ENCODE measurements around the gene DENND6A. TPM values are rescaled to one million over a fixed set of nuclear protein-coding genes. Genes with fewer than 3 reads are reported as not detected.

DENND6A gene
- total and polyA plus RNA-seq, 2 of the 13 experiments (the other 11 are each of a cell fraction or from before 2014, with no cell fraction given) = 9.4 to 11.1 TPM

- TF ChIP-seq EP300 (IDR thresholded peaks at IDR 0.05; ENCODE audit: low read depth in 2 of 2, low read length in 2 of 2) = no peak
- no peak for TF ChIP-seq EP300 (CRISPR knock-in tag; IDR thresholded peaks at IDR 0.05; ENCODE audit: borderline replicate concordance)
Measured at GRCh38 chr3:57658536-57658935, 34.3 kb downstream of the DENND6A start (continued).

DNA sequence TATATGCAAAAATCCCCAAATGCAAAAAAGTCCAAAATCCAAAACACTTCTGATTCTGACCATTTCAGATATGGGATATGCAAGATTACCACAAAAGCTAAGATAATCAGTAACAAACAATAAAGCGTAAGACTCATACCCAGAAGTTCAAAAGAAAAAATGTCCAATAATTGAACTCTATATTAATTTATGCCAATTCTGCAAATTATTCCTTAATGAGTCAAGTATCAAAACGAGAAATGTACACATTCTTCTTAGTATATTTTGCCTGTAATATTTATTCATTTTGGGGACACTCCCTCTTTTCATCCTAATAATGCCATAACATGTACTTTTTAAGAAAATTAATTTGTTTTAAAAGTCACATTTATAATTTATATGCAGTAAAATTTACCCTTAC, 37.1 kb downstream of the DENND6A start:
- intact Hi-C loops (cut with micrococcal nuclease; ENCODE audit: unreplicated experiment) (no loop called here), in situ Hi-C loops (cut with HindIII; ENCODE audit: extremely low pct_ligation_motif_present, low pct_unique_long_range_greater_than_20kb) (no loop called here)
- Histone ChIP-seq H4K20me1 (ENCODE audit: insufficient read depth, low read length) (no peaks in the 10 kb centered on the region), H3K9ac (ENCODE audit: insufficient read depth, low read depth, low read length) (no peak overlapping the region), H3K36me3 (replicated peaks in 1 of 2; ENCODE audit: control insufficient read depth in 1 of 2, insufficient read depth in 2 of 2, low read length in 2 of 2) (peaks cover 2 to 10% of the 10 kb centered on the region in 2 experiments; a peak in 3 of 5 replicates), H3K79me2 (ENCODE audit: insufficient read depth, low read length) (no peaks in the 10 kb centered on the region), H3K27ac (ENCODE audit: extremely low read length, insufficient read depth, low read length) (no peak overlapping the region), H3K9me3 (ENCODE audit: low read length) (no peaks in the 10 kb centered on the region), H3K27me3 (ENCODE audit: control insufficient read depth in 1 of 2, insufficient read depth in 2 of 2, low read length in 2 of 2) (no peaks in the 10 kb centered on the region), H3K4me2 (ENCODE audit: low read depth, low read length) (no peak overlapping the region), H2AFZ (ENCODE audit: low read length) (no peak overlapping the region), H3K4me3 (replicated peaks in 1 of 3; ENCODE audit: insufficient read depth in 1 of 3, low read depth in 2 of 3, low read length in 3 of 3) (no peak overlapping the region), H3K4me1 (ENCODE audit: insufficient read depth, low read length) (no peaks in the 10 kb centered on the region)
- ChIA-PET CTCF (ENCODE audit: low intra/inter-chr PET ratio, low total read pairs) (no interaction called here), POLR2A (no interaction called here)
- no peak for ATAC-seq
- no peak for FAIRE-seq
- BruUV-seq (replicated peaks) = no TSS peak
- no peak for DNase-seq (ENCODE audit: low spot score)
- WGBS (ENCODE audit: low lambda C conversion rate) = 94% methylated on average over 2 of the region's 2 CpGs
- TF ChIP-seq ZBTB21 (CRISPR knock-in tag; IDR thresholded peaks at IDR 0.05) = no peak
- peak; percentile 31 to 64; a peak in 2 of 4 replicates for TF ChIP-seq MAFK (conservative IDR thresholded peaks at IDR 0.05 in 1 of 2, IDR thresholded peaks at IDR 0.05 in 1 of 2; ENCODE audit: low read length in 2 of 2)
- peak; percentile 46; the same call in 1 of the 2 replicates for TF ChIP-seq MAFF (IDR thresholded peaks at IDR 0.05; ENCODE audit: low read depth, low read length)
- no peak for TF ChIP-seq NFKBIZ (CRISPR knock-in tag; IDR thresholded peaks at IDR 0.05)

GRCh38 chr3:57654267-57654666, 38.6 kb downstream of the DENND6A start:
- H3K27me3 ChIP-seq (ENCODE audit: control insufficient read depth in 1 of 2, insufficient read depth in 2 of 2, low read length in 2 of 2) = no peaks in the 10 kb centered on the region
- FAIRE-seq = no peak
- CTCF ChIA-PET (ENCODE audit: low intra/inter-chr PET ratio, low total read pairs) = no interaction called here
- ATAC-seq = no peak
- H3K79me2 ChIP-seq (ENCODE audit: insufficient read depth, low read length) = no peaks in the 10 kb centered on the region
- H3K36me3 ChIP-seq (replicated peaks in 1 of 2; ENCODE audit: control insufficient read depth in 1 of 2, insufficient read depth in 2 of 2, low read length in 2 of 2) = peaks cover 0 to 8% of the 10 kb centered on the region in 2 experiments; a peak in 3 of 5 replicates
- in situ Hi-C loops (cut with HindIII; ENCODE audit: extremely low pct_ligation_motif_present, low pct_unique_long_range_greater_than_20kb) = no loop called here
- intact Hi-C loops (cut with micrococcal nuclease; ENCODE audit: unreplicated experiment) = no loop called here
- WGBS (ENCODE audit: low lambda C conversion rate) = 96% methylated on average over 1 of the region's 1 CpG
- no peaks in the 10 kb centered on the region for H3K4me1 ChIP-seq (ENCODE audit: insufficient read depth, low read length)
- no peak overlapping the region for H3K4me3 ChIP-seq (replicated peaks in 1 of 3; ENCODE audit: insufficient read depth in 1 of 3, low read depth in 2 of 3, low read length in 3 of 3)
- no peak overlapping the region for H3K4me2 ChIP-seq (ENCODE audit: low read depth, low read length)
- no peak overlapping the region for H3K27ac ChIP-seq (ENCODE audit: extremely low read length, insufficient read depth, low read length)
- BruUV-seq (replicated peaks) = no TSS peak
- TF ChIP-seq ZNF12 (CRISPR knock-in tag; IDR thresholded peaks at IDR 0.05) (no peak), SUZ12 (IDR thresholded peaks at IDR 0.05; ENCODE audit: low read depth, low read length) (no peak), ZSCAN25 (CRISPR knock-in tag; IDR thresholded peaks at IDR 0.05) (no peak), NFYC (CRISPR knock-in tag; IDR thresholded peaks at IDR 0.05) (no peak), FOXA1 (IDR thresholded peaks at IDR 0.05) (no peak), FOXA1 (CRISPR knock-in tag; IDR thresholded peaks at IDR 0.05) (no peak), ZHX2 (IDR thresholded peaks at IDR 0.05; ENCODE audit: low read depth) (no peak), ZHX2 (CRISPR knock-in tag; IDR thresholded peaks at IDR 0.05; ENCODE audit: borderline replicate concordance) (no peak)
- DNase-seq (ENCODE audit: low spot score) = no peak
- H3K9me3 ChIP-seq (ENCODE audit: low read length) = no peaks in the 10 kb centered on the region
- H2AFZ ChIP-seq (ENCODE audit: low read length) = no peak overlapping the region
- H4K20me1 ChIP-seq (ENCODE audit: insufficient read depth, low read length) = no peaks in the 10 kb centered on the region
- no peak overlapping the region for H3K9ac ChIP-seq (ENCODE audit: insufficient read depth, low read depth, low read length)
- POLR2A ChIA-PET = interaction anchor here (1.0 kb wide), 1 partner anchor 57 kb away, joined by 4 read pairs; the partner anchor contains the start of gene ARF4
